Measurements from ENCODE around the gene IGFL3.
"Not testable (repeated sequence)": the region's sequence is repeated elsewhere in the genome, so short reads cannot be mapped to it uniquely, and the experiment has no call there.

Gene IGFL3

GRCh38 chr19:46126086-46126580 is 1.6 kb upstream of the IGFL3 start:
- DNase-seq = no peak

DNA sequence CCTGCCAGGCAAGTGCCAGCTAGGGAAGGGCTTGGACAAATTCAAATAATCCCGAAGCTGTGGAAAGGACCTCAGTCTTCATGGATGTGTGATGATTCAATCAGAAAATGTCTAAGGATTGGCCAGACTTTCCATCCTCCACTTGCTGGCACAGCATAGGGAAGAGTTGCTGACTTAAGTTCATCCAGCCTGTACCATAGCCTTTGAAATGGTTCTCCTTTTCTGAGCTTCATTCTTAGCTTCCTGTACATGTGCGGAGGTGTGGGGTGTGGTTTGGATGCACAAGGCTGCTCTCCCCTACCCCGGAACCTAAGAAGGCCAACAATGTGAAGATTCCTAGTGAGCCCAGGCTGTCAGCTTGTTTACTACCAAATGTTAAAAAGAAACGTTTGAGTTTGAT is 959 bp upstream of the IGFL3 start:
- no peak for DNase-seq

GRCh38 chr19:46118136-46118535 is 6.4 kb downstream of the IGFL3 start:
- DNase-seq = no peak

DNA sequence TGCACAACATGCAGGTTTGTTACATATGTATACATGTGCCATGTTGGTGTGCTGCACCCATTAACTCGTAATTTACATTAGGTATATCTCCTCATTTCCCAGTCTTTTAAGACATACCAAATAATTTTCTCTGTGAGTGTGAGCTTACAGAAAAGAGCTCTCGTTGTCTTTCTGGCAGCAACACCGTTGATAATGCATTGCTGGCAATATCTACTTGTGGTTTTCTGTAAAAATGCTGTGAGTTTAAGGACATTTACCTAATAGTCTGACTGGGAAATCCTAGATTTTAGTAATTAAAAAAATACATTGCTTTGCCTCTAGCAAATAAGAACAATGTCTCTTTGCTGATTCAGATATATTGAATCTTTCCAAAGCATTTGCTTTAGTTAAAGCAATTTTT is 8.4 kb downstream of the IGFL3 start:
- no peak for DNase-seq

- peak in 2 of 56 donors; percentile 1 to 4 for DNase-seq
Measured at GRCh38 chr19:46115396-46116106, 8.9 kb downstream of the IGFL3 start.

GRCh38 chr19:46113726-46114125 is 10.8 kb downstream of the IGFL3 start:
- no peak for DNase-seq

DNA sequence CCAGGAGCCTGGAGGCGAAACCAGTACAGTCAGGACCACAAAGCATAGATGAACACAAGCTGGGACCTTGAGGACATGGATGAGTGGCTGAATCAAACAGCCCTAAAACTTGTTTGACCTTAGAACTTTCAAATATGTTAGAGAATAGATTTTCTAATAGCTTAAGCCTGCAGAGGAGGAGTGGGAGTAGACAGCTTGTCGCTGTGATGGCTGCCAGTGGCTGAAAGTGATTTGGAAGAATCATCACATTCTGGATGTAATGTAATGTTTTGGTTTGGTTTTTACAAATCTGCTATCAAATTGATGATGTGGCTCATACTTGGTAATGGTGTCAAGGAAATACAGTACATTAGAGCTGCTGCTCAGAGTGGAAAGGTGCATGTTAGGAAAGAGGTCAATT is 12.0 kb downstream of the IGFL3 start:
- DNase-seq = no peak

DNA sequence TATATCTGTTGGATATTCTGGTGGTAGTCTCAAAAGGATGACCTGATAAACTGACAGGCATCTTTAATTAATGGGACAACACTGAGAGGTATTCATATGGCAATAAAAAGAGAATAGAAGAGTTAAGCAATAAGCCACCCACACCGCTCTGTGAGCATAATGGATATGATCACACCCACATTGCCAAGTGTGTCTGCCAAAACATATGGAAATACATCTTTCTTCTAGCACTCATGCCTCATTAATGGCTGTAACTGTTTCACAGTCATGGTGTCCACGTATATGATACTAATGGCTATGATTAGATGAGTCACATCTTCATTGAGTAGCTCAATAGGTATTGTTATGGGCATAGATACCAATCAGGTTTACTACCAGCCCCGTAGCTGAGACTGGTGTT is 13.1 kb downstream of the IGFL3 start:
- peak in 2 of 56 donors; percentile 19 to 22 for DNase-seq

- DNase-seq = no peak
Measured at GRCh38 chr19:46109876-46110275, 14.6 kb downstream of the IGFL3 start.

DNA sequence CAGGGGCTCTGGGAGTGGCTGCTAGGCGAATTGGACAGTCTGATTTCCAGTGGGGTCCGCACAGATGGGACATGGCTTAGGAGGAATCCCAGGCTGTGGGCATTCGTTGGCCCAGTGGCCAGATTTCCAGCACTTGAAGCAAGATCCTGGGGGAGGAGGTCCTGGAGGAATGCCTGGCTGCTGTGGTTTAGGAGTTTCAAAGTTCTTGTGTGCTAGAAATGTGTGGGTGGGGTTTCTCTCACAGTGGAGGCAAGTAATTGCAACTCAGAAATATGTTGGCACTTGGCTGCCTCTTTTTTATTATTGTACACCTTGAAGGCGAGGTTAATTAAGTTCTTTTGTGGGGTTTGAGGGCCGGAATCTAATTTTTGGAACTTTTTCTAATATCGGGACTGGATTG is 17.1 kb downstream of the IGFL3 start:
- no peak for DNase-seq

GRCh38 chr19:46102333-46102732 is 22.2 kb downstream of the IGFL3 start:
- not testable (repeated sequence) for DNase-seq

DNA sequence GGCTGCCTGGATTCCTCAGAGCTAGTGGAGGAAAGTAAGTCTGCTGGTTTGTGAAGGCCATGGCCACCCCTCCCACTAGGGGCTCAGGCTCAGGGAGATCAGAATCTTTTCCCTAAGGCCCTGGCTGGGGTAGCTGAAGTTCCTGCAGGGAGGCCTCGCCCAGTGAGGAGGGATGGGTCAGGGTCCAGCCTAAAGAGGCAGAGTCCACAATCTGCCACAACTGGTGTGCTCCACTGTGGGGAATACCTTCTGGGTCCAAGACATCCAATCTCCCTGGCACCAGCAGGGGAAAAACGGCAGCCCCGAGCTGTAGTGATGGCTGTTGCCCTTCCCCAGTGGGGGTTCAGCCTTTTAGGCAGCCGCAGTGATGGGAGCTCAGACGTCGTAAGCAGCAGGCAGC is 23.2 kb downstream of the IGFL3 start:
- DNase-seq = no peak

DNA sequence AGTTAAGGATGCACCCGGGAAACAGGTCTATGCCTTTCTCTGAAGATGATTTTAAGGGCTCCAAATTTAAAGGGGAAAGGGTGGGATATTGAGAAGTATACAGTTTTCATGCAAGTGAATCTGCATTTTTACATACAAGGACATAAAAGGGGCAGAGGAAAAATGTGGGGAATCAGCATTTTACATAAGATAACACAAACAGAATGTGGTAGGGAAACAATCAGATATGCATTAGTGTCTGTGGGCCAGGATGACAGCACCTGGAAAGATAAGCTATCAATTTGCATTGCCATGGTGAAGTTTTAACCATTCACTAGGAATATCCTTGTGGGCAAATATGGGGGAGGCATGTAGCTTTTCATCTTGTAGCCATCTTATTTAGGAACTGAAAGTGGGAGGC is 24.1 kb downstream of the IGFL3 start:
- DNase-seq = no peak

DNA sequence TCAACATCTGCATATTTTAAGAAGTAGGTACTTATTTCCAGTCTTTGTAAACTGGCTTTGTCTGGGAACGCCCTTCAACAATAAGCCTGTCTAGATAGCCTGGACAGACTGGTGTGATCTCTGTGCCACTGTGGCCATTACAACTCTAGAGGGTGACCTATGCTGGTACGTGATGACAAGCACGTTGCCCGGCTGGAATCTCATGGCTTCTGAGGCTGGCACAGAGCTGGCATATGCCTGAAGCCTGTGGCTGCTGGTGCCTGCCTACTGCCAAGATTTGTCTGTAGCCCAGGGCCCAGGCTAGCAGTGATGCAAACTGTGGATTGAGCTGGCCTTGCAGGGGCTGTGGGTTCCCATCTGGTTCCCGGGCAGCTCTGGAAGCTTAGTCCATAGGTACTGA is 34.0 kb downstream of the IGFL3 start:
- no peak for DNase-seq

DNA sequence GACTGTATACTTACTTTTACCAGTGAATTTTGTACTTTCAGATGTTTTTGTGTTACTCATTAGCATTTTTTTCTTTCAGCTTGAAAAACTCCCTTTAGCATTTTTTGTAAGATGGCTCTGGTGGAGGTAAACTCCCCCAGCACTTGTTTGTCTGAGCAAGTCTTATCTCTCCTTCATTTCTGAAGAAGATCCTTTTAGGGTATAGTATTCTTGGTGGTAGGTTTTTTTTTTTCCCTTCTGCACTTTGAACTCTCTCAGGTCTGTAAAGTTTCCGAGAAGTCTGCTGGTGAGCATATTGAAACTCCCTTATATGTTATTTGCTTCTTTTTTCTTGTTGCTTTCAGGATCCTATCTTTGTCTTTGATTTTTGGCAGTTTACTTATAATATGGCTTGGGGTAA is 35.1 kb downstream of the IGFL3 start:
- no peak for DNase-seq

GRCh38 chr19:46088101-46088500 is 36.4 kb downstream of the IGFL3 start:
- DNase-seq = no peak

- no peak for DNase-seq
Measured at GRCh38 chr19:46085888-46086287, 38.6 kb downstream of the IGFL3 start.

DNA sequence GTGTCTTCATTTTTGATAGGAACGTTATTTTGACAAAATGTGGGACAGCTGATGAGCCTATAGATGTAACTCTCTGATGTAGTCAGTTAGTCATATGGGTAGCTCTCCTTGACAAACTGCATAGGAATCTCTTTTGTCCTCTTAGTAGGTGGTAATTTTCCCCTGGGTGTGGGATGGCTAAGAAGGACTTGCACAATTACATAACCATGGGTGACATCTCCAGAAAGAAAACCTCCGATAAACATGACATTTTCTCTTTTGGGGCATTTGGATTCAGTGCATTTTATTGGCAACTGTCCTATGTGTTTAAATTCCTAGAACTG is 41.8 kb downstream of the IGFL3 start:
- DNase-seq = no peak

DNA sequence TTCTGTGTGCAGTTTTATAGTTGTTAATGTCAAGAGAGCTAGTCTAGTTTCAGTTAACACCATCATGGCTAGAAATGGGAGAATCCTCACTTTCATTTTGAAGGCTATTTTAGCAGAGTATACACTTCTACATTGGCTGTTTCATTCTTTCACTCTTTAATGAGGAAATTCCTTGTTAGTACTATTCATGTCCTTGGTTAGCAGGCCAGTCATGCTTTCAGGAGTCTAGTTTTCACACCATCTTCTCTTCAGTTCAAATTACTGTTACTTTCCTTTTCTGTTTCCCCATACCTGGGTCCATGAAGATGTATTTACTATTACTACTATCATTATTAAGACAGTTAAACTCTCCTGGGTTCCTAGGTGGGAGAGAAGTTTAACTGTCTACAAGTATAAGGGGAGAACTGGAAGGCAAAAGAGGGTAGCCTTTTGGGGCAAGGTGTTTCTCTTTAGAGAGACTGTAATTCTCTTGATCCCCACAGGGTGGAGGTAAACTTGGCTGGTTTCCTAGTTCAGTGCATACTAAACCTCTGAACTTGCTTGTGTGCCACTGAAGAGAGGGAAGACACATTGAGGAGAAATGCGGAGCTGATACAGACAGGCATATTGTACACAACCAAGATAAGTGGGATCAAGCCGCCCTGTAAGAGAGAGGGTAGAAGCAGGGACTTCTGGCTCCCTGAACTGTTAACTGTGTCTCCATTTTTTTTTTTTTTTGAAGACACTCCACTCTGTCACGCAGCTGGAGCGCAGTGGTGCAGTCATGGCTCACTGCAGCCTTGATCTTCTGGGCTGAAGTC is 42.4 kb downstream of the IGFL3 start:
- DNase-seq = peak in 7 of 56 donors; percentile 7 to 18 (median 13)

- DNase-seq = peak in 1 of 56 donors; percentile 6
Measured at GRCh38 chr19:46080561-46080960, 43.9 kb downstream of the IGFL3 start.

- DNase-seq = no peak
Measured at GRCh38 chr19:46079576-46079975, 44.9 kb downstream of the IGFL3 start.

DNA sequence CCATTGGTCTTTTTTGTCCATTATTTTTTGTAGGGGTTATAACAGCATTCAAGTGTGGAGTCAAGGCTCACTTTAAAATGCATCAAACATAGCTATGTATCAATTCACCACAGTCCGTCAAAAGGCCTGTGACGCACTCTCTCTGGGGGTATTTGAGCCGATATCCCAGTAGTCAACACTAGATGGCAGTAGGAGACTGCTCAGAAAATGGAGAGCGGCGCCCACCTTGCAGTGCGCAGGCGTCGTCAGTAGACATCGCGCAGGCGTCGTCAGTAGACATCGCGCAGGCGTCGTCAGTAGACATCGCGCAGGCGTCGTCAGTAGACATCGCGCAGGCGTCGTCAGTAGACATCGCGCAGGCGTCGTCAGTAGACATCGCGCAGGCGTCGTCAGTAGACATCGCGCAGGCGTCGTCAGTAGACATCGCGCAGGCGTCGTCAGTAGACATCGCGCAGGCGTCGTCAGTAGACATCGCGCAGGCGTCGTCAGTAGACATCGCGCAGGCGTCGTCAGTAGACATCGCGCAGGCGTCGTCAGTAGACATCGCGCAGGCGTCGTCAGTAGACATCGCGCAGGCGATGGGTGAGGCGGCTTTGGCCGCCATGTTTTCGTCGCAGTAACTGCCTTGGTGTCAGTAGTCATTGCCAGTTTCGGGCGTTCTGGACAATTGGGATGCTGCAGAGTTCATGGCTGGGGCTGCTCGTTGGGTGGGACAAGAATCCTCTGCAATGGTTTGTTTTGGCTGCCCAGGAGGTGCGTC is 45.7 kb downstream of the IGFL3 start:
- peak in 46 of 56 donors; percentile 1 to 83 (median 38) for DNase-seq
